ENCODE data around the gene UST. TPM values are rescaled to one million over a fixed set of nuclear protein-coding genes. Genes with fewer than 3 reads are reported as not detected.

UST gene
- total and polyA plus RNA-seq, 9 of the 15 experiments (the other 6 are each of a cell fraction or from before 2014, with no cell fraction given) = 0.04 to 0.10 TPM; not detected in 7

GRCh38 chr6:148957752-148958151, 210.9 kb downstream of the UST start (continued):
- TF ChIP-seq TAF9B (IDR thresholded peaks at IDR 0.05; ENCODE audit: partially characterized antibody) (no peak), ZNF830 (CRISPR knock-in tag; IDR thresholded peaks at IDR 0.05) (no peak), ARID1B (IDR thresholded peaks at IDR 0.05) (no peak), POLR2AphosphoS5 (IDR thresholded peaks at IDR 0.05; ENCODE audit: control insufficient read depth, insufficient read depth, low read depth, low read length) (no peak)
- TF ChIP-seq, protein P1, sequence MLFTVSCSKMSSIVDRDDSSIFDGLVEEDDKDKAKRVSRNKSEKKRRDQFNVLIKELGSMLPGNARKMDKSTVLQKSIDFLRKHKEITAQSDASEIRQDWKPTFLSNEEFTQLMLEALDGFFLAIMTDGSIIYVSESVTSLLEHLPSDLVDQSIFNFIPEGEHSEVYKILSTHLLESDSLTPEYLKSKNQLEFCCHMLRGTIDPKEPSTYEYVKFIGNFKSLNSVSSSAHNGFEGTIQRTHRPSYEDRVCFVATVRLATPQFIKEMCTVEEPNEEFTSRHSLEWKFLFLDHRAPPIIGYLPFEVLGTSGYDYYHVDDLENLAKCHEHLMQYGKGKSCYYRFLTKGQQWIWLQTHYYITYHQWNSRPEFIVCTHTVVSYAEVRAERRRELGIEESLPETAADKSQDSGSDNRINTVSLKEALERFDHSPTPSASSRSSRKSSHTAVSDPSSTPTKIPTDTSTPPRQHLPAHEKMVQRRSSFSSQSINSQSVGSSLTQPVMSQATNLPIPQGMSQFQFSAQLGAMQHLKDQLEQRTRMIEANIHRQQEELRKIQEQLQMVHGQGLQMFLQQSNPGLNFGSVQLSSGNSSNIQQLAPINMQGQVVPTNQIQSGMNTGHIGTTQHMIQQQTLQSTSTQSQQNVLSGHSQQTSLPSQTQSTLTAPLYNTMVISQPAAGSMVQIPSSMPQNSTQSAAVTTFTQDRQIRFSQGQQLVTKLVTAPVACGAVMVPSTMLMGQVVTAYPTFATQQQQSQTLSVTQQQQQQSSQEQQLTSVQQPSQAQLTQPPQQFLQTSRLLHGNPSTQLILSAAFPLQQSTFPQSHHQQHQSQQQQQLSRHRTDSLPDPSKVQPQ (CRISPR knock-in tag; IDR thresholded peaks at IDR 0.05; ENCODE audit: borderline replicate concordance) = no peak
- TF ChIP-seq, protein P2, sequence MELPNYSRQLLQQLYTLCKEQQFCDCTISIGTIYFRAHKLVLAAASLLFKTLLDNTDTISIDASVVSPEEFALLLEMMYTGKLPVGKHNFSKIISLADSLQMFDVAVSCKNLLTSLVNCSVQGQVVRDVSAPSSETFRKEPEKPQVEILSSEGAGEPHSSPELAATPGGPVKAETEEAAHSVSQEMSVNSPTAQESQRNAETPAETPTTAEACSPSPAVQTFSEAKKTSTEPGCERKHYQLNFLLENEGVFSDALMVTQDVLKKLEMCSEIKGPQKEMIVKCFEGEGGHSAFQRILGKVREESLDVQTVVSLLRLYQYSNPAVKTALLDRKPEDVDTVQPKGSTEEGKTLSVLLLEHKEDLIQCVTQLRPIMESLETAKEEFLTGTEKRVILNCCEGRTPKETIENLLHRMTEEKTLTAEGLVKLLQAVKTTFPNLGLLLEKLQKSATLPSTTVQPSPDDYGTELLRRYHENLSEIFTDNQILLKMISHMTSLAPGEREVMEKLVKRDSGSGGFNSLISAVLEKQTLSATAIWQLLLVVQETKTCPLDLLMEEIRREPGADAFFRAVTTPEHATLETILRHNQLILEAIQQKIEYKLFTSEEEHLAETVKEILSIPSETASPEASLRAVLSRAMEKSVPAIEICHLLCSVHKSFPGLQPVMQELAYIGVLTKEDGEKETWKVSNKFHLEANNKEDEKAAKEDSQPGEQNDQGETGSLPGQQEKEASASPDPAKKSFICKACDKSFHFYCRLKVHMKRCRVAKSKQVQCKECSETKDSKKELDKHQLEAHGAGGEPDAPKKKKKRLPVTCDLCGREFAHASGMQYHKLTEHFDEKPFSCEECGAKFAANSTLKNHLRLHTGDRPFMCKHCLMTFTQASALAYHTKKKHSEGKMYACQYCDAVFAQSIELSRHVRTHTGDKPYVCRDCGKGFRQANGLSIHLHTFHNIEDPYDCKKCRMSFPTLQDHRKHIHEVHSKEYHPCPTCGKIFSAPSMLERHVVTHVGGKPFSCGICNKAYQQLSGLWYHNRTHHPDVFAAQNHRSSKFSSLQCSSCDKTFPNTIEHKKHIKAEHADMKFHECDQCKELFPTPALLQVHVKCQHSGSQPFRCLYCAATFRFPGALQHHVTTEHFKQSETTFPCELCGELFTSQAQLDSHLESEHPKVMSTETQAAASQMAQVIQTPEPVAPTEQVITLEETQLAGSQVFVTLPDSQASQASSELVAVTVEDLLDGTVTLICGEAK (IDR thresholded peaks at IDR 0.05) = no peak
- TF ChIP-seq, protein P2 (CRISPR knock-in tag; IDR thresholded peaks at IDR 0.05) = no peak
- TF ChIP-seq, protein P3, sequence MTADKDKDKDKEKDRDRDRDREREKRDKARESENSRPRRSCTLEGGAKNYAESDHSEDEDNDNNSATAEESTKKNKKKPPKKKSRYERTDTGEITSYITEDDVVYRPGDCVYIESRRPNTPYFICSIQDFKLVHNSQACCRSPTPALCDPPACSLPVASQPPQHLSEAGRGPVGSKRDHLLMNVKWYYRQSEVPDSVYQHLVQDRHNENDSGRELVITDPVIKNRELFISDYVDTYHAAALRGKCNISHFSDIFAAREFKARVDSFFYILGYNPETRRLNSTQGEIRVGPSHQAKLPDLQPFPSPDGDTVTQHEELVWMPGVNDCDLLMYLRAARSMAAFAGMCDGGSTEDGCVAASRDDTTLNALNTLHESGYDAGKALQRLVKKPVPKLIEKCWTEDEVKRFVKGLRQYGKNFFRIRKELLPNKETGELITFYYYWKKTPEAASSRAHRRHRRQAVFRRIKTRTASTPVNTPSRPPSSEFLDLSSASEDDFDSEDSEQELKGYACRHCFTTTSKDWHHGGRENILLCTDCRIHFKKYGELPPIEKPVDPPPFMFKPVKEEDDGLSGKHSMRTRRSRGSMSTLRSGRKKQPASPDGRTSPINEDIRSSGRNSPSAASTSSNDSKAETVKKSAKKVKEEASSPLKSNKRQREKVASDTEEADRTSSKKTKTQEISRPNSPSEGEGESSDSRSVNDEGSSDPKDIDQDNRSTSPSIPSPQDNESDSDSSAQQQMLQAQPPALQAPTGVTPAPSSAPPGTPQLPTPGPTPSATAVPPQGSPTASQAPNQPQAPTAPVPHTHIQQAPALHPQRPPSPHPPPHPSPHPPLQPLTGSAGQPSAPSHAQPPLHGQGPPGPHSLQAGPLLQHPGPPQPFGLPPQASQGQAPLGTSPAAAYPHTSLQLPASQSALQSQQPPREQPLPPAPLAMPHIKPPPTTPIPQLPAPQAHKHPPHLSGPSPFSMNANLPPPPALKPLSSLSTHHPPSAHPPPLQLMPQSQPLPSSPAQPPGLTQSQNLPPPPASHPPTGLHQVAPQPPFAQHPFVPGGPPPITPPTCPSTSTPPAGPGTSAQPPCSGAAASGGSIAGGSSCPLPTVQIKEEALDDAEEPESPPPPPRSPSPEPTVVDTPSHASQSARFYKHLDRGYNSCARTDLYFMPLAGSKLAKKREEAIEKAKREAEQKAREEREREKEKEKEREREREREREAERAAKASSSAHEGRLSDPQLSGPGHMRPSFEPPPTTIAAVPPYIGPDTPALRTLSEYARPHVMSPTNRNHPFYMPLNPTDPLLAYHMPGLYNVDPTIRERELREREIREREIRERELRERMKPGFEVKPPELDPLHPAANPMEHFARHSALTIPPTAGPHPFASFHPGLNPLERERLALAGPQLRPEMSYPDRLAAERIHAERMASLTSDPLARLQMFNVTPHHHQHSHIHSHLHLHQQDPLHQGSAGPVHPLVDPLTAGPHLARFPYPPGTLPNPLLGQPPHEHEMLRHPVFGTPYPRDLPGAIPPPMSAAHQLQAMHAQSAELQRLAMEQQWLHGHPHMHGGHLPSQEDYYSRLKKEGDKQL (CRISPR knock-in tag; IDR thresholded peaks at IDR 0.05; ENCODE audit: borderline replicate concordance) = no peak
